WERI-Rb-1 (cell line): Measurements from ENCODE around the gene ZNF462.

Source experiments
- DNase-seq: peaks from one replicate; pipeline ENCODE4 v3.0.0-alpha.2; 2020
- H3K27ac ChIP-seq: fragments of 250-450 bp; sonication (Bioruptor Pico); 2 replicates; pipeline ENCODE4 v1.5.1; 2020; ENCODE audit warnings: mild to moderate bottlenecking, moderate library complexity
- H3K27me3 ChIP-seq: fragments of 250-450 bp; sonication (Bioruptor Pico); 2 replicates; pipeline ENCODE4 v1.5.1; 2021; ENCODE audit warnings: mild to moderate bottlenecking, low read depth, moderate library complexity; ENCODE audit not compliant: insufficient read depth, severe bottlenecking
- H3K36me3 ChIP-seq: fragments of 250-450 bp; sonication (Bioruptor Pico); 2 replicates; pipeline ENCODE4 v1.5.1; 2020; ENCODE audit warnings: mild to moderate bottlenecking, moderate library complexity
- H3K4me3 ChIP-seq: 2 replicates; pipeline ENCODE4 v1.5.1; 2011; ENCODE audit warnings: low read depth, mild to moderate bottlenecking, control low read depth, low read length
- H3K9me3 ChIP-seq: fragments of 250-450 bp; sonication (Bioruptor Pico); 2 replicates; pipeline ENCODE4 v1.5.1; 2021; ENCODE audit warnings: mild to moderate bottlenecking, moderate library complexity; ENCODE audit not compliant: severe bottlenecking
- TF ChIP-seq, protein P1 (sequence below): IDR thresholded peaks from 2 replicates; pipeline ENCODE4 v1.5.1; 2011; ENCODE audit warnings: low read depth, mild to moderate bottlenecking, control low read depth, inconsistent platforms, low read length

Gene ZNF462

DNA sequence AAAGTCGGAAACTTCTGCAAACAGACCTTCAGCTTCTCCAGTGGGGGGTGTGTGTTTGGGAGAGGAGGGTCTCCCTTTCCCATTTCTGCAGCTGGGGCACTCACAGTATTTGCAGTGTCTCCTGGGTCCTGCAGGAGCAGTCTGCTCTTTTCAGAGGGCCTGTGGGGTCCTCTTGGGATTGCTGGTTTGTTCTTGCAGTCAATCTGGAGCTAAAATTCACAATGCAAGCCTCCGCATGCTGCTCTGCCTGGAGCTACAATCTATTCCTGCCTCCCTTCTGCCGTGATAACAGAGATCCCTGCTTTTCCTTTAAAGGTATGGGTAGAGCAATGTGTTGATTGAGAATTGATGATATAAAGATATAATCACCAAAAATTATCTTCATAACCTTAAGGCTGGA, 43.2 kb downstream of the ZNF462 start:
- DNase-seq = no peak
- TF ChIP-seq, protein P1, sequence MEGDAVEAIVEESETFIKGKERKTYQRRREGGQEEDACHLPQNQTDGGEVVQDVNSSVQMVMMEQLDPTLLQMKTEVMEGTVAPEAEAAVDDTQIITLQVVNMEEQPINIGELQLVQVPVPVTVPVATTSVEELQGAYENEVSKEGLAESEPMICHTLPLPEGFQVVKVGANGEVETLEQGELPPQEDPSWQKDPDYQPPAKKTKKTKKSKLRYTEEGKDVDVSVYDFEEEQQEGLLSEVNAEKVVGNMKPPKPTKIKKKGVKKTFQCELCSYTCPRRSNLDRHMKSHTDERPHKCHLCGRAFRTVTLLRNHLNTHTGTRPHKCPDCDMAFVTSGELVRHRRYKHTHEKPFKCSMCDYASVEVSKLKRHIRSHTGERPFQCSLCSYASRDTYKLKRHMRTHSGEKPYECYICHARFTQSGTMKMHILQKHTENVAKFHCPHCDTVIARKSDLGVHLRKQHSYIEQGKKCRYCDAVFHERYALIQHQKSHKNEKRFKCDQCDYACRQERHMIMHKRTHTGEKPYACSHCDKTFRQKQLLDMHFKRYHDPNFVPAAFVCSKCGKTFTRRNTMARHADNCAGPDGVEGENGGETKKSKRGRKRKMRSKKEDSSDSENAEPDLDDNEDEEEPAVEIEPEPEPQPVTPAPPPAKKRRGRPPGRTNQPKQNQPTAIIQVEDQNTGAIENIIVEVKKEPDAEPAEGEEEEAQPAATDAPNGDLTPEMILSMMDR = no peak
- no peaks in the 10 kb centered on the region for H3K27me3 ChIP-seq

DNA sequence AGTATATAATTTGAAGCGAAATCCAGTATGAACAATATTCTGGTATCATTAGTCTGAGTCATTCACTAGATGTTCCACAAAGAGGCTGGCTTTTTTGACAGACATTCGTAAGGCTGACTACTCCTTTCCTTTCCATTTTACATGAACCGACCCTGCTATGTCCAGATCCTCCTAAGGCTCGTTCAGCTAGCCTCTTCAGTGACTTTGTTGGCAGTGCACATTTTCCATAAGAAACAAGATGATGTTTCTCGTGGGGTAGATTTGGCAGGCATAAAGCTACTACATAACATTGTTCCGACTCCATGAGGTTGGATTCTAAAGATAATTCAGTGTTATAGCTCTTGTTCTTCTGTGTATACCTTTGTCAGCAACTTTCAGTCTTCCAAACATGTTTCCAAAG, 49.0 kb downstream of the ZNF462 start:
- no peak overlapping the region for H3K4me3 ChIP-seq
- TF ChIP-seq, protein P1 = no peak
- no peaks in the 10 kb centered on the region; the same call in 1 of the 2 replicates for H3K36me3 ChIP-seq
- no peaks in the 10 kb centered on the region for H3K27me3 ChIP-seq
- H3K27ac ChIP-seq = no peak overlapping the region
- H3K9me3 ChIP-seq = no peaks in the 10 kb centered on the region
- DNase-seq = no peak

More for the DNA sequence above, 43.2 kb downstream of the ZNF462 start:
- Histone ChIP-seq H3K36me3 (no peaks in the 10 kb centered on the region; the same call in 1 of the 2 replicates), H3K27ac (no peak overlapping the region), H3K4me3 (no peak overlapping the region), H3K9me3 (no peaks in the 10 kb centered on the region)

DNA sequence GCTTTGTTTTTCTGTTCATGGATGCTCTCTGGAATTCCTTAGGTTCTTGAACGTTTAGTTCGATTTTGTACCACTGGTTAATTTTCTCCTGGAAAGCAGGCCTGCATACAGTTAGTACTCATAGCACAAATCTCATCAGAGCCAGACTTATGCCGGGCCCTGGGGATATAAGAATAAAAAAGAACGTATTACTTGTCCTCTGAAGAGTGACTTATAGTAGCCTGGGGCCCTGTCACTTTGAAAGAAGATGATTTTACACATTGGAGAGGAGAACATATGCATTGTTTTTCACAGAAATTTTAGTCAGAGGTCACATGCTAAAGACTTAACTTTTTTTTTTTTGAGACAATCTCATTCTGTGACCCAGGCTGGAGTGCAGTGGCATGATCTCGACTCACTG, 50.3 kb downstream of the ZNF462 start:
- Histone ChIP-seq H3K4me3 (no peak overlapping the region), H3K27me3 (no peaks in the 10 kb centered on the region), H3K9me3 (no peaks in the 10 kb centered on the region), H3K36me3 (no peaks in the 10 kb centered on the region; the same call in 1 of the 2 replicates), H3K27ac (no peak overlapping the region)
- no peak for DNase-seq
- TF ChIP-seq, protein P1 = no peak

DNA sequence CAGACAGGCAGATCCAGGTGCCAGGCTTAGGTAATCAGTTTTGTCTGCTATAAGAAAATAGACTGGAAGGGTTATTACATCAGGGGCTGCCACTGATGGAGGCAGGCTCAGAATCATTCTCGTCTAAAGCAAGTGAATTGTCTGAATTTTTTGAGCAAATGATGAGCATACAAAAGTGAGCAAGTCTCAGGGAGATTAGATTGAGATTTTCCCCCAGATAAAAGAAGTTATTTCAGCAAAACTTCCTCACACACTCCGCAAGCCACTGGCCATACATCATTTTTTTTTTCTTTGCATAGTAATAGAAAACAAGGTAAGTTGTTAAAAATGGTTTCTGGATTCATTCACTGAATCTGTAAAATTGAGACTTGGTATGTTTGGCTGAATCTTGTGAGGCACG, 52.9 kb downstream of the ZNF462 start:
- Histone ChIP-seq H3K36me3 (no peaks in the 10 kb centered on the region; the same call in 1 of the 2 replicates), H3K27ac (no peak overlapping the region)
- TF ChIP-seq, protein P1 = no peak

DNA sequence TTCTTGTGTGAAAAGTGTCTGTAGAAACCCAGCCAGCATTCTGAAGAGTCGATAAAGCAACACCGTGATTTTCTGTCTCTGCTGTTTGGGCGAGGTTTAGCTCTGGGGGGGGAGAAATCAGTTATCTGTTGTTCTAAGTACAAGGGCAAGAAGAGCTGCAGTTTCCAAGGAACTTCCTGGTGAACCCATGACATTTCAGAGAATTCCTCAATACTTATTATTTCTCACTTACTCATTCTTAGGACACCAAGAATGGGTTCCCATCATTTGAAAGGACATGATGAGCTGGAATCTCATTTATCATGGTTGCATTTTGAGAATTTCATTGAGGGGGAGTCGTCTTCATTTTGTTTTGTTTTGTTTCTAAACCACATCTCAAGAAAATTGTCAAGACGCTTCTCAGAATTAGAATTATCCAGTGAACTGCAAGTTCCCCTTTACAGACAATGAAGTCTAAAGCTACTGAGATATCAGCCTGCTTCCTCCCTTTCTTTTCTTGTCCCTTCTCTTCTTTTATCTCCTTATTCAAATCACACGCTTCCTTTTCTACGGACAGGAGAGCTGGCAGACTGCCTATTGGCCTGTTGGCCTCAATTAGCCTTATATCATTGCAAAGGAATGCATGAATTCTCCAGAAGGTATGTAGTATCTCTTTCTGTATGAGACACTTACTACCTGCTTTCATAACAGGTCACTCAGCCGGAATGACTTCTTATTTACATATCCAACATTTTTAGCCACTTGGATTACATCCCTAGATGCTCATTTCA, 53.7 kb downstream of the ZNF462 start:
- no peaks in the 10 kb centered on the region; the same call in 1 of the 2 replicates for H3K36me3 ChIP-seq
- TF ChIP-seq, protein P1 = no peak
- no peaks in the 10 kb centered on the region for H3K9me3 ChIP-seq
- H3K27me3 ChIP-seq = no peaks in the 10 kb centered on the region
- H3K27ac ChIP-seq = no peak overlapping the region
- H3K4me3 ChIP-seq = no peak overlapping the region
- no peak for DNase-seq

More for the DNA sequence above, 52.9 kb downstream of the ZNF462 start:
- Histone ChIP-seq H3K9me3 (no peaks in the 10 kb centered on the region), H3K27me3 (no peaks in the 10 kb centered on the region), H3K4me3 (no peak overlapping the region)
- DNase-seq = no peak
